Omental fat pad (tissue), 4 donors: ENCODE results near the gene ZNF385A. TPM values are rescaled to one million over a fixed set of nuclear protein-coding genes. Genes with fewer than 3 reads are reported as not detected.

Source experiments
- ATAC-seq: fragments of 150-250 bp; one replicate; pipeline ENCODE4 v1.9.1; 2016; ENCODE audit warnings: mild to moderate bottlenecking, moderate library complexity; ENCODE audit not compliant: low FRiP score
- DNase-seq: peaks from one replicate; pipeline ENCODE4 v3.0.0-alpha.2; 2019; ENCODE audit warnings: low spot score
- CTCF ChIP-seq, 3 donors: fragments of 450-650 bp; IDR thresholded peaks; one replicate each; pipeline ENCODE4 v1.5.1; 2016 to 2017; ENCODE audit warnings: antibody characterized with exemption in 3 of 3, mild to moderate bottlenecking in 3 of 3, moderate library complexity in 2 of 3
- total RNA-seq, 4 donors: library from RNA; depleted of rRNA; stranded (reverse); fragments of >200 nt; gene quantifications; one replicate each; pipeline ENCODE4 v1.1.0, GENCODE V29; 2016

Gene ZNF385A
- total RNA-seq, 4 donors from 2014 or later: 9.5 to 36.3 (median 21.8) TPM

GRCh38 chr12:54397157-54397556, 12.6 kb upstream of the ZNF385A start:
- no peak for TF ChIP-seq CTCF (IDR thresholded peaks at IDR 0.05)

GRCh38 chr12:54395545-54395944, 11.0 kb upstream of the ZNF385A start:
- TF ChIP-seq CTCF (IDR thresholded peaks at IDR 0.05): no peak
- DNase-seq (no peak), ATAC-seq (no peak)

More at GRCh38 chr12:54397157-54397556, 12.6 kb upstream of the ZNF385A start:
- ATAC-seq: no peak
- no peak for DNase-seq

- no peak for TF ChIP-seq CTCF (IDR thresholded peaks at IDR 0.05)
- ATAC-seq (no peak), DNase-seq (no peak)
Observed at GRCh38 chr12:54394986-54395385, 10.5 kb upstream of the ZNF385A start.

- DNase-seq (no peak), ATAC-seq (no peak)
- TF ChIP-seq CTCF (IDR thresholded peaks at IDR 0.05): no peak
Observed at GRCh38 chr12:54394281-54394719, 9.8 kb upstream of the ZNF385A start.

GRCh38 chr12:54393743-54394142, 9.2 kb upstream of the ZNF385A start:
- DNase-seq (no peak), ATAC-seq (no peak)
- no peak for TF ChIP-seq CTCF (IDR thresholded peaks at IDR 0.05)

GRCh38 chr12:54393207-54393609, 8.7 kb upstream of the ZNF385A start:
- DNase-seq (no peak), ATAC-seq (no peak)
- TF ChIP-seq CTCF (IDR thresholded peaks at IDR 0.05): no peak

- no peak for TF ChIP-seq CTCF (IDR thresholded peaks at IDR 0.05)
- DNase-seq (no peak), ATAC-seq (no peak)
Observed at GRCh38 chr12:54392485-54393206, 8.1 kb upstream of the ZNF385A start.
